HCT116 (cell line): ENCODE measurements around the gene ZNF224. TPM values are rescaled to one million over a fixed set of nuclear protein-coding genes. Genes with fewer than 3 reads are reported as not detected.

Experiments used
- ATAC-seq: fragments of 200-7000 bp; cut with Tn5 transposase; 2 replicates; pipeline ENCODE4 v1.9.1; 2020; ENCODE audit warnings: mild to moderate bottlenecking, moderate library complexity
- BruUV-seq: library from RNA; stranded (reverse); fragments of 400-500 nt; replicated peaks from 2 replicates; lab custom pipeline; 2021; lab: Mats Ljungman, UMichigan
- CTCF ChIA-PET: fragments of 300-600 bp; sonication (Branson Sonifier 250); formaldehyde crosslinking; loops from one replicate; lab custom pipeline; 2021; ENCODE audit warnings: antibody characterized with exemption; lab: Charles Lee
- POLR2A ChIA-PET: fragments of 300-600, 350-600 bp; sonication (Branson Sonifier 250); formaldehyde crosslinking; loops from one replicate; lab custom pipeline; 2021; ENCODE audit warnings: antibody characterized with exemption; lab: Charles Lee
- RAD21 ChIA-PET, 2 experiments: fragments of 300-600 bp; sonication (Branson Sonifier 250); formaldehyde crosslinking; loops; one replicate each; lab custom pipeline; 2023; ENCODE audit warnings: low total read pairs in 2 of 2; ENCODE audit not compliant: uncharacterized antibody in 2 of 2, unreplicated experiment in 2 of 2, low non-redundant PET in 1 of 2; lab: Charles Lee
- DNase-seq: peaks from one replicate; pipeline ENCODE4 v3.0.0-alpha.2; 2010; ENCODE audit warnings: low read depth, low spot score
- H2AFZ ChIP-seq: fragments of 200-600 bp; shearing (Covaris generic), sonication (generic); 2 replicates; pipeline ENCODE4 v1.6.1; 2017; ENCODE audit warnings: low read depth, mixed run types, mixed read lengths, antibody characterized with exemption, low read length; ENCODE audit not compliant: poor library complexity, severe bottlenecking
- H3K27ac ChIP-seq: 2 replicates; pipeline ENCODE4 v1.5.1; 2012; ENCODE audit warnings: low read depth, low read length
- H3K27me3 ChIP-seq: fragments of 200-600 bp; sonication (generic); 2 replicates; pipeline ENCODE4 v1.6.1; 2016; ENCODE audit warnings: mixed run types, low read length, mixed read lengths; ENCODE audit not compliant: insufficient read depth
- H3K36me3 ChIP-seq, 2 experiments: fragments of 200-500 bp in 1 of 2; fragments of 200-600 bp in 1 of 2; sonication (Bioruptor generic) in 1 of 2; sonication (generic) in 1 of 2; 2 replicates each; pipeline versions ENCODE4 v1.5.1 to v1.6.1; 2014 to 2016; ENCODE audit warnings: low read length in 2 of 2, inconsistent platforms in 1 of 2, mixed read lengths in 1 of 2, mixed run types in 1 of 2; ENCODE audit not compliant: insufficient read depth in 2 of 2, control insufficient read depth in 1 of 2
- H3K4me1 ChIP-seq, 2 experiments: fragments of 200-600 bp in 1 of 2; sonication (generic) in 1 of 2; 2 replicates each; pipeline versions ENCODE4 v1.5.1 to v1.6.1; 2012 to 2017; ENCODE audit warnings: low read length in 2 of 2, inconsistent platforms in 1 of 2, mild to moderate bottlenecking in 1 of 2, mixed read lengths in 1 of 2, mixed run types in 1 of 2, moderate library complexity in 1 of 2; ENCODE audit not compliant: insufficient read depth in 2 of 2, control insufficient read depth in 1 of 2
- H3K4me2 ChIP-seq: fragments of 200-600 bp; sonication (generic); 2 replicates; pipeline ENCODE4 v1.6.1; 2017; ENCODE audit warnings: mixed run types, low read length, mixed read lengths
- H3K4me3 ChIP-seq, 2 experiments: fragments of 200-600 bp in 1 of 2; sonication (generic) in 1 of 2; replicated peaks in 1 of 2; 2 replicates each; pipeline ENCODE4 v1.5.1; 2011 to 2016; ENCODE audit warnings: low read length in 2 of 2, control low read depth in 1 of 2, low read depth in 1 of 2, mild to moderate bottlenecking in 1 of 2, mixed read lengths in 1 of 2, mixed run types in 1 of 2
- H3K79me2 ChIP-seq: fragments of 200-600 bp; sonication (generic); 2 replicates; pipeline ENCODE4 v1.6.1; 2017; ENCODE audit warnings: mild to moderate bottlenecking, mixed run types, low read length, moderate library complexity, mixed read lengths; ENCODE audit not compliant: insufficient read depth
- H3K9ac ChIP-seq: fragments of 200-600 bp; sonication (generic); 2 replicates; pipeline ENCODE4 v1.6.1; 2016; ENCODE audit warnings: low read length, mixed read lengths
- H3K9me2 ChIP-seq: fragments of 200-600 bp; sonication (generic), shearing (Covaris generic); 2 replicates; pipeline ENCODE4 v1.6.1; 2017; ENCODE audit warnings: mixed run types, mild to moderate bottlenecking, moderate library complexity; ENCODE audit not compliant: insufficient read depth
- H3K9me3 ChIP-seq, 2 experiments: fragments of 200-500 bp in 1 of 2; fragments of 200-600 bp in 1 of 2; sonication (Bioruptor generic) in 1 of 2; sonication (generic) in 1 of 2; 2 replicates each; pipeline ENCODE4 v1.6.1; 2014 to 2017; ENCODE audit warnings: low read length in 2 of 2, mixed read lengths in 2 of 2, inconsistent platforms in 1 of 2, low read depth in 1 of 2, mild to moderate bottlenecking in 1 of 2, mixed run types in 1 of 2, moderate library complexity in 1 of 2; ENCODE audit not compliant: control insufficient read depth in 1 of 2, insufficient read depth in 1 of 2
- H4K20me1 ChIP-seq: fragments of 200-600 bp; sonication (generic), shearing (Covaris generic); 2 replicates; pipeline ENCODE4 v1.6.1; 2017; ENCODE audit warnings: mixed run types, mild to moderate bottlenecking, moderate library complexity; ENCODE audit not compliant: insufficient read depth
- CBX3 ChIP-seq: IDR thresholded peaks from 2 replicates; pipeline ENCODE4 v1.6.1; 2012; ENCODE audit warnings: low read depth
- CEBPB ChIP-seq: IDR thresholded peaks from 2 replicates; pipeline ENCODE4 v1.6.1; 2012; ENCODE audit warnings: low read depth
- EZH2 ChIP-seq: fragments of 200-600 bp; sonication (generic); IDR thresholded peaks from 2 replicates; pipeline ENCODE4 v1.6.1; 2017; ENCODE audit warnings: antibody characterized with exemption, mixed run types
- EZH2phosphoT487 ChIP-seq: fragments of 200-600 bp; IDR thresholded peaks from 2 replicates; pipeline ENCODE4 v1.6.1; 2018; ENCODE audit warnings: antibody characterized with exemption, borderline replicate concordance
- FOSL1 ChIP-seq: IDR thresholded peaks from 2 replicates; pipeline ENCODE4 v1.6.1; 2012; ENCODE audit warnings: low read depth
- JUND ChIP-seq: IDR thresholded peaks from 2 replicates; pipeline ENCODE4 v1.6.1; 2012
- POLR2AphosphoS5 ChIP-seq: IDR thresholded peaks from 2 replicates; pipeline ENCODE4 v1.6.1; 2011; ENCODE audit warnings: mild to moderate bottlenecking, low read depth, low read length, moderate library complexity
- YY1 ChIP-seq: IDR thresholded peaks from 2 replicates; pipeline ENCODE4 v1.6.1; 2011; ENCODE audit warnings: low read length, low read depth, moderate library complexity, mild to moderate bottlenecking; ENCODE audit not compliant: insufficient replicate concordance; ENCODE audit errors: extremely low read depth
- ZFX ChIP-seq: fragments of 450-650 bp; IDR thresholded peaks from 2 replicates; pipeline ENCODE4 v1.6.1; 2017
- ZNF274 ChIP-seq: fragments of 200-500 bp; sonication (Bioruptor generic); IDR thresholded peaks from 2 replicates; pipeline ENCODE4 v1.6.1; 2014; ENCODE audit warnings: mild to moderate bottlenecking, low read depth, low read length, inconsistent platforms
- intact Hi-C: fragments of 100-400 bp; cut with micrococcal nuclease; formaldehyde crosslinking; loops from 2 replicates; pipeline ENCODE4 v1.10.0; 2022
- total RNA-seq: library from RNA; stranded (reverse); gene quantifications from one replicate; pipeline ENCODE4 v1.2.1, GENCODE V29; 2021; ENCODE audit not compliant: unreplicated experiment
- TF ChIP-seq, protein P1 (sequence below): IDR thresholded peaks from 2 replicates; pipeline ENCODE4 v1.6.1; 2012; ENCODE audit warnings: low read depth
- TF ChIP-seq, protein P2 (sequence below): IDR thresholded peaks from 2 replicates; pipeline ENCODE4 v1.6.1; 2012
- TF ChIP-seq, protein P3 (sequence below): IDR thresholded peaks from 2 replicates; pipeline ENCODE4 v1.6.1; 2012
- TF ChIP-seq, protein P4 (sequence below), 3 experiments: fragments of 200-600 bp in 1 of 3; sonication (generic) in 1 of 3; IDR thresholded peaks in 2 of 3; conservative IDR thresholded peaks in 1 of 3; 2 replicates each; pipeline ENCODE4 v1.5.1; 2012 to 2017; ENCODE audit warnings: low read depth in 2 of 3, low read length in 2 of 3, antibody characterized with exemption in 1 of 3, borderline replicate concordance in 1 of 3, control low read depth in 1 of 3, mild to moderate bottlenecking in 1 of 3, mixed read lengths in 1 of 3, mixed run types in 1 of 3, moderate library complexity in 1 of 3; ENCODE audit not compliant: insufficient read depth in 1 of 3

ZNF224 gene
- total RNA-seq, 1 experiment from 2014 or later, result 15.1 TPM

DNA sequence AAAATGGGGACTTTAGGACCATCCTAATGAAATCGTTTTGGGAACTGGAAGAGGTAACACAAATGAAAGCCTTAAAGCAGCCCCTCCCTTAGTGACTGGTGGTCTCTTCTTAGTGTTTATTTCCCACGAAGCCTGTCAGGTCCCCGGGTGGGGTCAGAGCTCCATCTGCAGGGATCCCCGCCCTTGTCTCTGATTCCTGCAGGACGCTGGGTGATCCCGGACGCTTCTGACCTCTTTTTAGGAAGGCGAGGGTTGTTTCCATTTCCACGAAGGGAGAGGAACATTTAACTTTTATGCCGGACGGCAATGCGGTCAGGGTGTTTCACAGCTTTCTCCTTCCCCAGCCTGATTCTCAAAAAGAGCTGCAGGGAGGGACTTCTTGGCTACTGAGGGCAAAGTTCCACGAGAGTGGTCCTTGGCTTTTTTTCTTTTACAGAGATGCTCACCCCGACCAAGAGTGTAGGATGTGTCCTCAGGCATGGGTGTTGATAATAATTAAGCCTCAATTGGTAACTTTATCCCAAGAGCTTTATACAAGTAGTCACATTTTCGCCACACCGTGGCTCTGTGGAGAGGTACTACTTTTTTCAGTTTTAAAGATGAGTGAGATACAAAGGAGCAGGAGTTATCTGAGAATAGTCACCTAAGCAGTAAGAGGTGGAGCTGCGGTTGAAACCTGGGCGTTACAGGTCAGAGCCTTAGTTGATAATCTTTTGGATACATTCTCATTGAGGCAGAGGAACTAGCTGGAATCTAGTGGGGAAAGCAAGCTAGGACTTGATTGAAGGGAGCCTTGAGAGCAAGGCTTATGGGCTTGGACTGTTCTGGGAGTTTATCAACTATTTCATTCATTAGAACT lies 21.4 kb upstream of the ZNF224 start:
- ATAC-seq, result no peak
- RAD21 ChIA-PET, result no interaction called here
- H3K27ac ChIP-seq, result no peak overlapping the region

More for the DNA sequence above, 21.4 kb upstream of the ZNF224 start:
- H3K79me2 ChIP-seq, result no peaks in the 10 kb centered on the region
- H3K36me3 ChIP-seq, result no peaks in the 10 kb centered on the region
- no peak overlapping the region for H3K9ac ChIP-seq
- no peak overlapping the region for H3K4me3 ChIP-seq
- H4K20me1 ChIP-seq, result no peaks in the 10 kb centered on the region
- H3K4me2 ChIP-seq, result no peak overlapping the region
- no peaks in the 10 kb centered on the region; a peak in 2 of 4 replicates for H3K9me3 ChIP-seq
- TF ChIP-seq, protein P1, sequence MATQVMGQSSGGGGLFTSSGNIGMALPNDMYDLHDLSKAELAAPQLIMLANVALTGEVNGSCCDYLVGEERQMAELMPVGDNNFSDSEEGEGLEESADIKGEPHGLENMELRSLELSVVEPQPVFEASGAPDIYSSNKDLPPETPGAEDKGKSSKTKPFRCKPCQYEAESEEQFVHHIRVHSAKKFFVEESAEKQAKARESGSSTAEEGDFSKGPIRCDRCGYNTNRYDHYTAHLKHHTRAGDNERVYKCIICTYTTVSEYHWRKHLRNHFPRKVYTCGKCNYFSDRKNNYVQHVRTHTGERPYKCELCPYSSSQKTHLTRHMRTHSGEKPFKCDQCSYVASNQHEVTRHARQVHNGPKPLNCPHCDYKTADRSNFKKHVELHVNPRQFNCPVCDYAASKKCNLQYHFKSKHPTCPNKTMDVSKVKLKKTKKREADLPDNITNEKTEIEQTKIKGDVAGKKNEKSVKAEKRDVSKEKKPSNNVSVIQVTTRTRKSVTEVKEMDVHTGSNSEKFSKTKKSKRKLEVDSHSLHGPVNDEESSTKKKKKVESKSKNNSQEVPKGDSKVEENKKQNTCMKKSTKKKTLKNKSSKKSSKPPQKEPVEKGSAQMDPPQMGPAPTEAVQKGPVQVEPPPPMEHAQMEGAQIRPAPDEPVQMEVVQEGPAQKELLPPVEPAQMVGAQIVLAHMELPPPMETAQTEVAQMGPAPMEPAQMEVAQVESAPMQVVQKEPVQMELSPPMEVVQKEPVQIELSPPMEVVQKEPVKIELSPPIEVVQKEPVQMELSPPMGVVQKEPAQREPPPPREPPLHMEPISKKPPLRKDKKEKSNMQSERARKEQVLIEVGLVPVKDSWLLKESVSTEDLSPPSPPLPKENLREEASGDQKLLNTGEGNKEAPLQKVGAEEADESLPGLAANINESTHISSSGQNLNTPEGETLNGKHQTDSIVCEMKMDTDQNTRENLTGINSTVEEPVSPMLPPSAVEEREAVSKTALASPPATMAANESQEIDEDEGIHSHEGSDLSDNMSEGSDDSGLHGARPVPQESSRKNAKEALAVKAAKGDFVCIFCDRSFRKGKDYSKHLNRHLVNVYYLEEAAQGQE, result no peak
- TF ChIP-seq CEBPB (no peak), CBX3 (no peak), JUND (no peak), POLR2AphosphoS5 (no peak), YY1 (no peak), ZFX (no peak), FOSL1 (no peak), EZH2 (no peak), ZNF274 (no peak), EZH2phosphoT487 (no peak)
- TF ChIP-seq, protein P2, sequence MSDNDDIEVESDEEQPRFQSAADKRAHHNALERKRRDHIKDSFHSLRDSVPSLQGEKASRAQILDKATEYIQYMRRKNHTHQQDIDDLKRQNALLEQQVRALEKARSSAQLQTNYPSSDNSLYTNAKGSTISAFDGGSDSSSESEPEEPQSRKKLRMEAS, result no peak
- TF ChIP-seq, protein P3, sequence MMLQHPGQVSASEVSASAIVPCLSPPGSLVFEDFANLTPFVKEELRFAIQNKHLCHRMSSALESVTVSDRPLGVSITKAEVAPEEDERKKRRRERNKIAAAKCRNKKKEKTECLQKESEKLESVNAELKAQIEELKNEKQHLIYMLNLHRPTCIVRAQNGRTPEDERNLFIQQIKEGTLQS, result no peak
- TF ChIP-seq, protein P4, sequence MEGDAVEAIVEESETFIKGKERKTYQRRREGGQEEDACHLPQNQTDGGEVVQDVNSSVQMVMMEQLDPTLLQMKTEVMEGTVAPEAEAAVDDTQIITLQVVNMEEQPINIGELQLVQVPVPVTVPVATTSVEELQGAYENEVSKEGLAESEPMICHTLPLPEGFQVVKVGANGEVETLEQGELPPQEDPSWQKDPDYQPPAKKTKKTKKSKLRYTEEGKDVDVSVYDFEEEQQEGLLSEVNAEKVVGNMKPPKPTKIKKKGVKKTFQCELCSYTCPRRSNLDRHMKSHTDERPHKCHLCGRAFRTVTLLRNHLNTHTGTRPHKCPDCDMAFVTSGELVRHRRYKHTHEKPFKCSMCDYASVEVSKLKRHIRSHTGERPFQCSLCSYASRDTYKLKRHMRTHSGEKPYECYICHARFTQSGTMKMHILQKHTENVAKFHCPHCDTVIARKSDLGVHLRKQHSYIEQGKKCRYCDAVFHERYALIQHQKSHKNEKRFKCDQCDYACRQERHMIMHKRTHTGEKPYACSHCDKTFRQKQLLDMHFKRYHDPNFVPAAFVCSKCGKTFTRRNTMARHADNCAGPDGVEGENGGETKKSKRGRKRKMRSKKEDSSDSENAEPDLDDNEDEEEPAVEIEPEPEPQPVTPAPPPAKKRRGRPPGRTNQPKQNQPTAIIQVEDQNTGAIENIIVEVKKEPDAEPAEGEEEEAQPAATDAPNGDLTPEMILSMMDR (IDR thresholded peaks at IDR 0.05 in 2 of 3, conservative IDR thresholded peaks at IDR 0.05 in 1 of 3; ENCODE audit: borderline replicate concordance in 1 of 3, insufficient read depth in 1 of 3, low read depth in 2 of 3, low read length in 2 of 3), result no peak
- intact Hi-C loops, result no loop called here
- no peaks in the 10 kb centered on the region for H3K4me1 ChIP-seq
- H3K27me3 ChIP-seq, result no peaks in the 10 kb centered on the region
- CTCF ChIA-PET, result no interaction called here
- H3K9me2 ChIP-seq, result no peaks in the 10 kb centered on the region
- BruUV-seq, result no TSS peak
- no peak for DNase-seq
- POLR2A ChIA-PET, result no interaction called here
- no peak overlapping the region for H2AFZ ChIP-seq
